GM23338 (cell line): ENCODE data around the gene GLE1. TPM values are rescaled to one million over a fixed set of nuclear protein-coding genes. Genes with fewer than 3 reads are reported as not detected.

Experiments
- ATAC-seq: fragments of 200-7000 bp; cut with Tn5 transposase; 3 replicates; pipeline ENCODE4 v1.9.1; 2020
- DNase-seq: peaks from one replicate; pipeline ENCODE4 v3.0.0-alpha.2; 2015; ENCODE audit warnings: low spot score
- H2AFZ ChIP-seq: fragments of 200-600 bp; sonication (generic); 2 replicates; pipeline ENCODE4 v1.8.0; 2016; ENCODE audit warnings: antibody characterized with exemption, mild to moderate bottlenecking, moderate library complexity
- H3F3A ChIP-seq: fragments of 200-600 bp; sonication (generic); replicated peaks from 2 replicates; pipeline ENCODE4 v1.8.0; 2017; ENCODE audit warnings: antibody characterized with exemption, mixed run types, low read depth
- H3K27ac ChIP-seq: fragments of 200-600 bp; sonication (generic); 2 replicates; pipeline ENCODE4 v1.6.1; 2016; ENCODE audit warnings: low read depth
- H3K27me3 ChIP-seq: fragments of 200-600 bp; sonication (generic); 2 replicates; pipeline ENCODE4 v1.8.0; 2016; ENCODE audit warnings: mild to moderate bottlenecking, mixed run types, moderate library complexity; ENCODE audit not compliant: insufficient read depth
- H3K36me3 ChIP-seq: fragments of 200-600 bp; sonication (generic); 2 replicates; pipeline ENCODE4 v1.8.0; 2016; ENCODE audit warnings: mild to moderate bottlenecking; ENCODE audit not compliant: insufficient read depth
- H3K4me1 ChIP-seq: fragments of 200-600 bp; sonication (generic); 2 replicates; pipeline ENCODE4 v1.8.0; 2016; ENCODE audit warnings: mild to moderate bottlenecking, moderate library complexity; ENCODE audit not compliant: insufficient read depth
- H3K4me2 ChIP-seq: fragments of 200-600 bp; sonication (generic); 2 replicates; pipeline ENCODE4 v1.7.1; 2017; ENCODE audit warnings: mixed run types
- H3K4me3 ChIP-seq: fragments of 200-600 bp; sonication (generic); 2 replicates; pipeline ENCODE4 v1.6.1; 2016; ENCODE audit warnings: mixed run types
- H3K79me2 ChIP-seq: fragments of 200-600 bp; sonication (generic); replicated peaks from 2 replicates; pipeline ENCODE4 v1.8.0; 2017; ENCODE audit warnings: mild to moderate bottlenecking; ENCODE audit not compliant: insufficient read depth
- H3K9me2 ChIP-seq: fragments of 200-600 bp; sonication (generic); 2 replicates; pipeline ENCODE4 v1.8.0; 2017; ENCODE audit not compliant: insufficient read depth
- H4K20me1 ChIP-seq: fragments of 200-600 bp; sonication (generic); replicated peaks from 2 replicates; pipeline ENCODE4 v1.8.0; 2017; ENCODE audit warnings: mild to moderate bottlenecking; ENCODE audit not compliant: insufficient read depth
- H3K27ac Mint-ChIP-seq: 2 replicates; pipeline ENCODE4 v1.8.0; 2020; ENCODE audit warnings: inconsistent platforms, mild to moderate bottlenecking, moderate library complexity, mixed read lengths
- H3K27me3 Mint-ChIP-seq: 3 replicates; pipeline ENCODE4 v1.8.0; 2022; ENCODE audit warnings: low read depth, mild to moderate bottlenecking, moderate library complexity, mixed read lengths, inconsistent platforms; ENCODE audit not compliant: insufficient read depth, poor library complexity
- H3K36me3 Mint-ChIP-seq: 3 replicates; pipeline ENCODE4 v1.8.0; 2021; ENCODE audit warnings: low read depth, mild to moderate bottlenecking, inconsistent platforms, moderate library complexity, mixed read lengths
- H3K4me1 Mint-ChIP-seq: 3 replicates; pipeline ENCODE4 v1.8.0; 2020; ENCODE audit warnings: mild to moderate bottlenecking, inconsistent platforms, mixed read lengths
- H3K4me3 Mint-ChIP-seq: 3 replicates; pipeline ENCODE4 v1.8.0; 2021; ENCODE audit warnings: moderate library complexity, mild to moderate bottlenecking, inconsistent platforms, mixed read lengths
- H3K9me3 Mint-ChIP-seq: 3 replicates; pipeline ENCODE4 v1.8.0; 2020; ENCODE audit warnings: moderate library complexity, mild to moderate bottlenecking, inconsistent platforms, mixed read lengths
- CREB1 ChIP-seq: fragments of 250-450 bp; sonication (Bioruptor Pico); IDR thresholded peaks from 2 replicates; pipeline ENCODE4 v1.5.0; 2020; ENCODE audit warnings: low read depth, mild to moderate bottlenecking, moderate library complexity
- ETS1 ChIP-seq: IDR thresholded peaks from 2 replicates; pipeline ENCODE4 v1.6.1; 2016; ENCODE audit warnings: antibody characterized with exemption
- EZH2 ChIP-seq: fragments of 200-600 bp; sonication (generic); IDR thresholded peaks from one replicate; pipeline ENCODE4 v1.8.0; 2017; ENCODE audit warnings: antibody characterized with exemption, mild to moderate bottlenecking, low read depth; ENCODE audit not compliant: unreplicated experiment
- EZH2phosphoT487 ChIP-seq: fragments of 200-600 bp; sonication (generic); IDR thresholded peaks from one replicate; pipeline ENCODE4 v1.8.1; 2018; ENCODE audit warnings: antibody characterized with exemption; ENCODE audit not compliant: unreplicated experiment
- JUNB ChIP-seq: IDR thresholded peaks from one replicate; pipeline ENCODE4 v1.6.1; 2016; ENCODE audit warnings: antibody characterized with exemption; ENCODE audit not compliant: unreplicated experiment
- NANOG ChIP-seq: IDR thresholded peaks from 2 replicates; pipeline ENCODE4 v1.6.1; 2016; ENCODE audit warnings: antibody characterized with exemption, borderline replicate concordance
- POLR2AphosphoS5 ChIP-seq: IDR thresholded peaks from 2 replicates; pipeline ENCODE4 v1.6.1; 2016; ENCODE audit warnings: antibody characterized with exemption, low read depth
- REST ChIP-seq: IDR thresholded peaks from one replicate; pipeline ENCODE4 v1.6.1; 2018; ENCODE audit warnings: antibody characterized with exemption; ENCODE audit not compliant: unreplicated experiment
- STAT1 ChIP-seq: IDR thresholded peaks from one replicate; pipeline ENCODE4 v1.6.1; 2016; ENCODE audit warnings: antibody characterized with exemption; ENCODE audit not compliant: unreplicated experiment
- ZNF114 ChIP-seq: fragments of 250-450 bp; sonication (Bioruptor Pico); IDR thresholded peaks from 2 replicates; pipeline ENCODE4 v1.5.0; 2020; ENCODE audit warnings: mild to moderate bottlenecking, moderate library complexity
- ZNF331 ChIP-seq: fragments of 250-450 bp; sonication (Bioruptor Pico); IDR thresholded peaks from 2 replicates; pipeline ENCODE4 v1.5.0; 2020; ENCODE audit warnings: low read depth, mild to moderate bottlenecking, moderate library complexity
- ZNF462 ChIP-seq: fragments of 250-450 bp; sonication (Bioruptor Pico); IDR thresholded peaks from 2 replicates; pipeline ENCODE4 v1.5.0; 2020; ENCODE audit warnings: mild to moderate bottlenecking, moderate library complexity
- polyA plus RNA-seq: library from polyadenylated mRNA; unstranded; fragments of >200 nt; fragmentation: Nextera tagmentation; extraction: Ambion mirVana; gene quantifications from 2 replicates; pipeline ENCODE4 v1.2.1, GENCODE V29; 2016
- total RNA-seq: library from RNA; depleted of rRNA; stranded (reverse); fragments of >200 nt; shearing (Covaris generic); gene quantifications from 2 replicates; pipeline ENCODE4 v1.2.3, GENCODE V29; 2014
- TF ChIP-seq, protein P1 (sequence below), 2 experiments: fragments of 200-600 bp in 1 of 2; sonication (generic) in 1 of 2; conservative IDR thresholded peaks; 2 replicates each; pipeline versions ENCODE4 v1.5.1 to v1.6.1; 2016 to 2017; ENCODE audit warnings: antibody characterized with exemption in 2 of 2, low read depth in 2 of 2, mild to moderate bottlenecking in 2 of 2, moderate library complexity in 1 of 2

Gene GLE1
- total and polyA plus RNA-seq, 2 experiments from 2014 or later = 7.4 to 22.1 TPM

DNA sequence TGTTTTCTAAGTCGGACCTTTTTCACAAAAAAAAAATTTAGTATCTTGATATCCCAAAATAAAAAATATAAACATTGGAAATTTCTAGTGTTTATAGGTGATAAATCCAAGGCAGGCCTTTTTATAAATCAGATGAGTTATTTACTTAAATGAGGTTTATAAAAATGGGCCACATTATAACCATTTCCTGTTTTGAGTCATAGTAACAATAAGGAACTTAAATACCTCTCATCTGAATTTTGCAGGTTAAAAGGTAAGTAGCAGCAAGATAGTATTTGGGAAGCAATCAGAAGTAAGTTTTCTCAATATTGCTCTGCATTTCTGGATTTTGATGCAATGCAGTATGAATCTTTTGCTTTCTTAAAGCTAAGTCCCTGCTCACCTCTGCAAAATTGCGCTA is 51.8 kb downstream of the GLE1 start:
- H3K9me3 Mint-ChIP-seq = no peaks in the 10 kb centered on the region
- H3K4me3 Mint-ChIP-seq = no peak overlapping the region
- Histone ChIP-seq H3K27ac (no peak overlapping the region; the same call in 1 of the 2 replicates), H3K79me2 (peaks cover 84% of the 10 kb centered on the region), H3K9me2 (no peaks in the 10 kb centered on the region), H4K20me1 (peaks cover 16% of the 10 kb centered on the region), H3K27me3 (no peaks in the 10 kb centered on the region), H3K4me2 (peak overlapping the region; percentile 77; the same call in 1 of the 2 replicates), H3K4me1 (peaks cover 45% of the 10 kb centered on the region), H3K36me3 (no peaks in the 10 kb centered on the region; the same call in 1 of the 2 replicates), H3K4me3 (no peak overlapping the region), H3F3A (peaks cover 6% of the 10 kb centered on the region), H2AFZ (no peak overlapping the region)
- no peaks in the 10 kb centered on the region for H3K27me3 Mint-ChIP-seq
- ATAC-seq = no peak
- H3K27ac Mint-ChIP-seq = no peak overlapping the region
- no peak for DNase-seq
- TF ChIP-seq ZNF114 (no peak), ZNF331 (CRISPR knock-in tag) (no peak), REST (no peak), POLR2AphosphoS5 (no peak), NANOG (no peak), STAT1 (no peak), JUNB (no peak), EZH2phosphoT487 (no peak), ETS1 (no peak), CREB1 (CRISPR knock-in tag) (no peak), ZNF462 (CRISPR knock-in tag) (no peak), EZH2 (no peak)
- TF ChIP-seq, protein P1, sequence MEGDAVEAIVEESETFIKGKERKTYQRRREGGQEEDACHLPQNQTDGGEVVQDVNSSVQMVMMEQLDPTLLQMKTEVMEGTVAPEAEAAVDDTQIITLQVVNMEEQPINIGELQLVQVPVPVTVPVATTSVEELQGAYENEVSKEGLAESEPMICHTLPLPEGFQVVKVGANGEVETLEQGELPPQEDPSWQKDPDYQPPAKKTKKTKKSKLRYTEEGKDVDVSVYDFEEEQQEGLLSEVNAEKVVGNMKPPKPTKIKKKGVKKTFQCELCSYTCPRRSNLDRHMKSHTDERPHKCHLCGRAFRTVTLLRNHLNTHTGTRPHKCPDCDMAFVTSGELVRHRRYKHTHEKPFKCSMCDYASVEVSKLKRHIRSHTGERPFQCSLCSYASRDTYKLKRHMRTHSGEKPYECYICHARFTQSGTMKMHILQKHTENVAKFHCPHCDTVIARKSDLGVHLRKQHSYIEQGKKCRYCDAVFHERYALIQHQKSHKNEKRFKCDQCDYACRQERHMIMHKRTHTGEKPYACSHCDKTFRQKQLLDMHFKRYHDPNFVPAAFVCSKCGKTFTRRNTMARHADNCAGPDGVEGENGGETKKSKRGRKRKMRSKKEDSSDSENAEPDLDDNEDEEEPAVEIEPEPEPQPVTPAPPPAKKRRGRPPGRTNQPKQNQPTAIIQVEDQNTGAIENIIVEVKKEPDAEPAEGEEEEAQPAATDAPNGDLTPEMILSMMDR (conservative IDR thresholded peaks at IDR 0.05; ENCODE audit: low read depth in 2 of 2) = no peak
- H3K4me1 Mint-ChIP-seq = peaks cover 19% of the 10 kb centered on the region
- no peaks in the 10 kb centered on the region; the same call in 2 of the 3 replicates for H3K36me3 Mint-ChIP-seq
